Adrenal gland (tissue), 5 donors: ENCODE data around the gene WBP11.

Experiments used
- CTCF ChIP-seq, 6 experiments: fragments of 450-650 bp in 4 of 6; fragments of 200-600 bp in 2 of 6; sonication (generic) in 1 of 6; IDR thresholded peaks; 1 replicate in 5 of 6; 2 replicates in 1 of 6; pipeline versions ENCODE4 v1.5.1 to v1.8.0; 2016 to 2021; ENCODE audit warnings: antibody characterized with exemption in 6 of 6, mild to moderate bottlenecking in 2 of 6, moderate library complexity in 1 of 6
- POLR2A ChIP-seq, 2 donors: fragments of 450-650 bp; IDR thresholded peaks; one replicate each; pipeline ENCODE4 v1.6.1; 2017; ENCODE audit warnings: antibody characterized with exemption in 2 of 2, mild to moderate bottlenecking in 2 of 2, moderate library complexity in 1 of 2
- donor health status: DM: no; HTN: no; CAD: no.

- peak; percentile 97 for TF ChIP-seq POLR2A (IDR thresholded peaks at IDR 0.05)
- no peak for TF ChIP-seq CTCF (IDR thresholded peaks at IDR 0.05)
These were observed 32.5 kb downstream of the WBP11 start for GRCh38 chr12:14770496-14771461.
